ENCODE measurements around the gene PRR12.
A peak's percentile ranks its signal among the peaks of the same experiment; 100 is the strongest.
"Not testable (repeated sequence)": the region's sequence is repeated elsewhere in the genome, so short reads cannot be mapped to it uniquely, and the experiment has no call there.

PRR12 gene

GRCh38 chr19:49624967-49625910, 34.3 kb downstream of the PRR12 start:
- no peak for DNase-seq

DNA sequence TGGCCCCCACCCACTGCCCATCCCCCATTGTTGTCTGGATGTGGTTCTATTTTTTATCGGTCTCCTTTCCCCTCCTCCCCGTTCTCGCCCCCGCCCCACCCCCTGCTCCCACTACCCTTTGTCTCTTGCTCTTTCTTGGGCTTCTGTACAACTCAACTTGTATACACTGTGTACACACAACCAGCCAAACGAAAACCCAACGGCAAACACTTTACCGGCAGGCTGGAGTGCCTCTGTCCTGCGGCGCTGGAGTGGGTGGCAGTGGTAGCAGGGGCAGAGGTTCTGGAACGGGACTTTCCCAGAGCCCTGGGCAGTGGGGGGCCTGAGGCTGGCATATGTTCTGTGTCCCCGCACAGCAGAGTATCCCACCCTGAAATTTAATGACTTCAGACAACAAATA, 35.2 kb downstream of the PRR12 start:
- no peak for DNase-seq

DNA sequence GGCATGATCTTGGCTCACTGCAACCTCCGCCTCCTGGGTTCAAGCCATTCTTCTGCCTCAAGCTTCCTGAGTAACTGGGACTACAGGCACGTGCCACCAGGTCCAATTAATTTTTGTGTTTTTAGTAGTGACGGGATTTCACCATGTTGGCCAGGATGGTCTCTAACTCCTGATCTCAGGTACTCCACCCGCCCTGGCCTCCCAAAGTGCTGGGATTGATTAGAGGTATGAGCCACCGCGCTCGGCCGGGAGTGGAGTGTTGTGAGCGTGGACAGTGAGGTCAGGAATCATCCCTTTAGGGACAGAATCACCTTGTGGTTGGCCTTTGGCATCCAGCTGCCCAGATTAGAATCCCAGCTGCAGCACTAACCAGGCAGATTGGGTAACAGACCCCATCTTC, 38.7 kb downstream of the PRR12 start:
- no peak for DNase-seq

DNA sequence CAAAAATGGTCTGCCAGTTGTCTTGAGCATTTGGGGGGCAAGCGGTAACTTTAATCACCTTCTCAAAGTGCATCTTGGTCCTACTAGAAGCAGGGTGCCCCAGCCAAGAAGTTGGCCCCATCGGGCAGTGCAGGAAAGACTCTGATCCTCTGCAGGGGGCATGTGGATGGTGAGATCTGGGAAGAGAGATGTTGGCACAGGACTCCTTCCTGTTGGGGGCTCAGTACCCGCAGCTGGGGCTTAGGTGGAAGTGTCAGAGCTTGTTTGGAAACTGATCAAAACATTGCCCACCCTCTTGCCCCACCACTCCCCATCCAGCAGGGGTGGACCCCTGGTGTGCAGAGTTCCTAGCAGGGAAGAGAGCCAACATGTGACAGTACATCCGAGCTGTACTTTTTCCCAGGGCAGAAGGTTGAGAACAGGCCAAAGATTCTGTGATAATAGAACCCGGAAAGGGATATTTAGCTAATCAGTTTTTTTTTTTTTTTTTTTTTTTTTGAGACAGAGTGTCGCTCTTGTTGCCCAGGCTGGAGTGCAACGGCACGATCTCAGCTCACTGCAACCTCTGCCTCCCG, 40.1 kb downstream of the PRR12 start:
- no peak for DNase-seq

GRCh38 chr19:49631610-49632192, 40.7 kb downstream of the PRR12 start:
- no peak for DNase-seq

GRCh38 chr19:49632576-49632975, 41.6 kb downstream of the PRR12 start:
- DNase-seq = no peak

- not testable (repeated sequence) for DNase-seq
Measured at GRCh38 chr19:49633273-49633672, 42.3 kb downstream of the PRR12 start.

- DNase-seq = no peak
Measured at GRCh38 chr19:49635530-49636232, 44.7 kb downstream of the PRR12 start.

GRCh38 chr19:49636233-49636932, 45.4 kb downstream of the PRR12 start:
- no peak for DNase-seq

- peak; percentile 78 for DNase-seq
Measured at GRCh38 chr19:49637821-49638738, 47.1 kb downstream of the PRR12 start.

- no peak for DNase-seq
Measured at GRCh38 chr19:49639401-49640112, 48.6 kb downstream of the PRR12 start.

GRCh38 chr19:49640113-49640898, 49.3 kb downstream of the PRR12 start, which contains the start of gene RRAS:
Gene RRAS (minus strand): TSS chr19:49640143. CDS start chr19:49640098, 45 bp downstream.
- peak; percentile 100 for DNase-seq

GRCh38 chr19:49641688-49642491, 50.9 kb downstream of the PRR12 start, which contains the start of gene SCAF1:
Gene SCAF1 (plus strand): TSS chr19:49642209. CDS start chr19:49645027, 2,818 bp downstream.
- peak; percentile 100 for DNase-seq

DNA sequence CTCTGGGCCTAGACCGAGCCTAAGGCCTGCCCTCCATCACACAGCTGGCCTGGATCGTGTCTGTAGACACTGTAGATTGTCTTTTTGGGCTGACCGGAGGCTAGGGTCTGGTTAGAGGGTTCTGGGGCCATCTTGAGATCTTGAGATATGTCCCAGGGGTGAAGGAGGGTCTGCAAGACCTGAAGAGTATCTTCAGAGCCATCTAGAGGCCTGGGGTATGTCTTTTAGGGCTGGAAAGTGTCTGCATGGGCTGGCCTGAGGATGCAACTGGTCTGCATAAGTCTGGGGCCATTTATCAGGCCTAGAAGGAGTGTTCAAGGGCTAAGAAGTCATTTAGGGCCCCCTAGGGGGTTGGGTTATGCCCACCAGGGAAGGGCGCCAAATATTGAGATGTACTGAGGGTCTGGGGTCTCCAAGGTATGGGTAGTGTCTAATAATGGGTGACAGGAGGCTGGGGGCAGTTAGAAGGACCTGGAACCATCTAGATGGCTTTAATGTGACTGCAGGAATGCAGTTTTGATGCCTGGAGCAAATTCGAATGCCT, 51.6 kb downstream of the PRR12 start:
- no peak for DNase-seq

- no peak for DNase-seq
Measured at GRCh38 chr19:49643466-49643865, 52.5 kb downstream of the PRR12 start.

- DNase-seq = no peak
Measured at GRCh38 chr19:49645592-49645991, 54.6 kb downstream of the PRR12 start.

DNA sequence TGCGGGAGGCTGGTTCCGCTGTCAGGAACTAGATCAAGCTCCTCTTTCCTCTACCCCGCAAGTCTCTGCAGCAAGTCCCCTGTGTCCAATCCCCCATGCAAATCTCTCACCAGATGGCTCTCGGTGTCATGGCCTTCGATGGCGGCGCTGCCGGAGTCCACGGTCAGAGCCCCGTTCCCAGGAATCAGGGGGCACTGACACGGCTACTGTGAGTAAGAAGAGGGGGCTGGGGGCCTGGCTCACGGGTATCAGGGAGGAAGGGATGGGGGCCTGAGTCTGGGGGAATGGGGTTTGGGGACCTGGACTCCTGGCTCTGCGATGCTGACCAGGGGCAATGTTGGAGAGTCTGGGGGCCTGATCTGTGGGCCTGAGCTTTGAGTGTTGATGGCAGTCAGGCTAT, 55.0 kb downstream of the PRR12 start:
- no peak for DNase-seq

- DNase-seq = no peak
Measured at GRCh38 chr19:49646586-49646985, 55.6 kb downstream of the PRR12 start.
